Cortex of kidney (tissue), 1 donor: Measurements from ENCODE around the gene DDC.
"Not testable (repeated sequence)": the region's sequence is repeated elsewhere in the genome, so short reads cannot be mapped to it uniquely, and the experiment has no call there.

ENCODE experiments used
- DNase-seq: peaks from one replicate; lab custom pipeline; 2025; lab: John Stamatoyannopoulos, UW

The DDC gene

DNA sequence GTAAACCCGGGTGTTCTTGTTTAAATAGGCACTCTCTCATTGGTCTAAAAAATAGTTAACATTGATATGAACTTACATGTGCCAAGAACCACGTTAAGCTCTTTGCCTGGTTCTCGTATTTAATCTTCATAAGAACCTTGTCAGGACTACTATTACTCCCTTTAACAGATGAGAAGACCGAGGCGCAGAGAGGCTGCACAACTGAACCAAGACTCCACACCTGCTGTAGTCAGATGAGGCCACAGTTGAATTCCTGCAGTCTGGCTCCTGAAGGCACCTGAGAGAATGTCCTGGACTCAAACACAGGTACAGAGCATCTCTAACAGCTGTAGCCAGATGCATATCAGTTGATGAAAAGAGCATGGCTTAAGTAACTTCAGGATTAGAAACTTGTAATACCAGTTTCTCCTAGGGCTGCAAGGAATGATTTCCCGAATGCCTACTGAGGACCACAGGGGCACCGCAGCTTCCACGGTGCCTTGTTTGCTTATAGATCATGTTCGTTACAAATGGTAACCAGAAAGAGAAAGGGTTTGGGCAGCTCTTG is 9.5 kb downstream of the DDC start:
- DNase-seq = no peak

DNA sequence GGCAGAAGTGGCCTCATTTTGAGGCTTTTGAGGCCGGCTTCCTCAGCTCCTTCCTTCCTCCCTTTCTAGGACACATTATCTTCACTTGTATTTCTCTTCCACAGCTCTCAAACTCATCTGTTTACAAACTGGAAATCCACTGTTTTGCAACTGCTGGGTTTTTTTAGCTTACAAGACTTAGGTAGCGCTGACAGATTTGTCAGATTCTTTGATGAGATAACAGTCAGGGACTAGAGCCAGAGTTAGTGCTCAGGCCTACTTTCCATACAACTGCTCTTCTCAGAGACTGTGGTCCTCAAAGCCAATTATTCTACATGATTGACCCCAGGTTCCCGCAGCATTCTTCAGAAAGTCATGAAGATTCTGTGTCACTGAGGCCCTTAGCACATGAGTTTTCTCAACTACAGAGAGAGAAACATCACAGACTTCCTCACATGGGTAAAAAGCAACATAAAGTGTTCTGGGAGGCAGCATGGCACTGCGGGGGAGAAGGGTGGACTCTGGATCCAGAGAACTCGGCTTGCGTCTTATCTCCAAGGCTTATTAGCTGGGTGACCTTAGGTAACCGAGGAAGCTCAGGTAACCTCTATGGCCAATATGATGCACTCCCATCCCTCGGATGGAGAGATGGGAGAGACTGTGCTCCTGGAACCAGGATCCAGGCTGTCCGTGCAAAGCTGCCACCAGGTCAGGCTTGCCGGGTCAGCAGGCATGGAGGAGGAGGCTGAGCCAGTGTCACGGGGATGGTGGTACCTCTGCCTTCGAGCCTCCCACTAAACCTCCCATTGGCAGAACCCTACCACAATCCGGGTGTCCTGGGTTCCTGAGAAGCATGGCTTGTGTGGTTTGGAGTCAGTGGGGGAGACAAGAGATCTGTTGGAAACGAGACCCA is 10.5 kb downstream of the DDC start:
- no peak for DNase-seq

DNA sequence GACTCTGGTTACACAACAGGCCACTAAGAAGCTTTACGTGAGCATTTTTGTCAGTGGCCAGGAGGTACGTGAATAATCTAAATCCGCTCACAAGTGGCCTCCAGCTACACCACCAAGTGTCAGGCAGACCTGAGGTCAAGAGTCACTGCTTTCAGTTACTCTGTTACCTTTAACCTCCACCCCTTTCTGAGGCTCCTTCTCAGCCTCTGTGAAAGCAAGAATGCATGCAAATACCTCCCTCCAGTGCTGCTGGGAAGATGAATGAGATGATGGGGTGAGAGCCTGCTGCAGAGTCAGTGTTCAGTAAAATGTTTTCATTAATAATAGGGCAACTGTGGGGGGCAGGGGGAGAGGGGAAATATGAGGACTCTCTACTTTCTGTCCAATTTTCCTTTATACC is 11.2 kb downstream of the DDC start:
- DNase-seq = no peak

DNA sequence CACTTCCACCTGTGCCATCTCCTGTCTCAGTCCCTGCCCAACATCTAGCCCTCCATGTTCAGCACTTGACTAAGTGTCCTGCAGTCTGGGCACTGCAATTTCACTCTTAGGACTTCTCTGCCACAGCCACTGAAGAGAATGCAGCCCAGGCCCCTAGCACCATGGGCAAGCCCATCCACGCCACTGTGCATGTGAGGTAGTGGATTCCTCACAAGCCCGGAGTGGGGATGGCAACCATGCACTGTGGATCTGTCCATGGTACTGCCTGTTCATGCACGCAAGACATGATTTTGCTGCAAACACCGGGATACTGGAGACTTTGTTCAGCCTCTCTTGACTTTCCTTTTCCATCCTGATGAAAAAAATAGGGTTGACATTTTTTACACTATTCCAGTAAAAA is 12.3 kb downstream of the DDC start:
- DNase-seq = no peak

DNA sequence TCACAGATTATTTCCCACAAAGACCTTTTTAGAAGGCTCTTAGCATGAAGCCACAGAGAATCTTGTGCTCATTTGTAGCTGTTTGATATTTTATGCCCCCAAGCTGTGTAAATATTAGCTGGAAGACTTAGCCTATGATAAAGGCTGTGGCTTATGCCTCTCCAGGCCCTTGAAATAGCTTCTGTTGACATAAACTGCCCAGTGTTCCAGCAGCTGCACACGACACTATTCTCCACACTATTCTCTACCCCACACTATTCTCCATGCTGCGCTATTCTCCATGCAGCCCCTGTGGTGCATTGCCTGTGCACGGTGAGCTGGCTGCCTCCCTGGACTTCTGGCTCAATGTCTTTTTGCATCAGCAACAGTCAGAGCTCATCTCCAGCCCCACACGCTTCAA is 13.1 kb downstream of the DDC start:
- DNase-seq = no peak

DNA sequence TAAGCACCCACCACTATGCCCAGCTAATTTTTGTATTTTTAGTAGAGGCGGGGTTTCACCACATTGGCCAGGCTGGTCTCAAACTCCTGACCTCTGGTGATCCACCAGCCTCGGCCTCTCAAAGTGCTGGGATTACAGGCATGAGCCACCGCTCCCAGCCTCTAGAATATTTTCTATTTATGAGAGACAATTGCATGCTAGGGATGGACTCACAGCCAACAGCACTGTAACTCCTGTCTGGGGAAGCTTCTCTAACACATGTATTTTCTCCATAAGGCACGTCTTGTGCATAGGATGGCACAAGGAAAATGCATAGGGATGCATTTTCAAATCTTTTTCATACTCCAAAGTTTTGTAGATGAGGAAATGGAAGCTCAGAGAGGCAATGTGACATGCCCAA is 19.6 kb downstream of the DDC start:
- not testable (repeated sequence) for DNase-seq

DNA sequence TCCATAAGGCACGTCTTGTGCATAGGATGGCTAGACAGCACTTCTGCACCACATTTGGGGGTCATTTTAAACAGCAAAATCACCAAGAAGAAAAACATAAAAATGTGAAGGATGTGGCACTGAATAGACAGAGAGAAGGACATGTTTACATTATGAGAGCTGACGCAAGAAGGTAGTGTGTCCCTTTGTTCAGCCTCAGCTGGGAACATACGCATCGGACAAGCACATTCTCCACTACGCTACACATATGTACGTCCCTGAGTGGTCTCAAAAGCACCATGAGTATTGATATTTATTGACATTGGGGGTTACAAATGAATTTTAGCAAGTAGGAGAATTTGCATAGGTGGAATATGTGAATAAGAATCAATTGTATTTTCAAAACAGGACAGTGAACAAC is 20.2 kb downstream of the DDC start:
- DNase-seq = no peak

DNA sequence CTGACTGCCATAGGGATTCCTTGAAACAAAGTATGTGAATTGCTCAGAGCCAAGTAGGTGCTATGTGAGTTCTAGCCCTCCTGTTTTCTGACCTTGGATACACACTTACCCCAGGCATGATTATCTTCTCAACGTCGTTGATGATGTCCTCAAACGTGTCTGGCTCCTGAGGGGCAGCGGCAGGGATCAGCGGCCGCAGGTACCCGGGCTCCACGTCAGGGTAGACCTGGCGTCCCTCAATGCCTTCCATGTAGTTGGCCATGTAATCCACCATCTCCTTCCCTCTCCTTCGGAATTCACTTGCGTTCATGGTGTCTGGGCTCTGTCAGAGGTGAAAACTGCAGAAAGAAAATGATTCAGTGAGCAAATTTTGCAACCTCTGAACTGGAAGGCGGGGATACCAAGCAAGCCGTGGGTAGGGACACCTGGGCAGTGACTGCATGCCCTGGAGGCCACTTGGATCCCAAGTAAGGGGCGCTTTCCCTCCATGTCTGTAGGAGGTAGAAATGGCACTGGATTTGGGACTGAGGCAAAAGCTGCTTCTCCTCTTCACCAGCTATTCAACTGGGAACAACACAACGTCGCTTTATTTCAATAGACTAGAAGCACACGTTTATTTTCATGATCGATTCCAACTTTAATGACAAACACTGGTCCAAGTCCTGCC is 21.3 kb downstream of the DDC start:
- DNase-seq = no peak

DNA sequence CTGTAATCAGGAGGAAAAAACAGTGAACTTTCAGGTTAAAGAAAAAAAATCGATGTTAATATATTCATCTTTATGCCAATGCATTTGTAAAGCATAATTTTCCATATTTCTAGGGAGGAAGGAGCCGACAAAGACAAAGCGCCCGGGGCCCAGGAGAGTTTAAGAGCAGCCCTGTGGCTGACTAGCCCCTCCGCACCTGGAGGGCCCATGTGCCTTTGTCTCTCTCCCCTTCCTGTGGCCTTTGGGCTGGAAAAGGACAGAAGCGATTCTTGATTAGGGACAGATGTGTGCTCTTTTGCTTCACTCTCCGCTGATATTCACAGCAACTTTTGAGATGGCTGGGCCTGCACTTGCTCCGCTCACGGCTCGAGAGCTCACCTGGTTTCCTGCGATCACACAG is 23.1 kb downstream of the DDC start:
- DNase-seq = no peak

DNA sequence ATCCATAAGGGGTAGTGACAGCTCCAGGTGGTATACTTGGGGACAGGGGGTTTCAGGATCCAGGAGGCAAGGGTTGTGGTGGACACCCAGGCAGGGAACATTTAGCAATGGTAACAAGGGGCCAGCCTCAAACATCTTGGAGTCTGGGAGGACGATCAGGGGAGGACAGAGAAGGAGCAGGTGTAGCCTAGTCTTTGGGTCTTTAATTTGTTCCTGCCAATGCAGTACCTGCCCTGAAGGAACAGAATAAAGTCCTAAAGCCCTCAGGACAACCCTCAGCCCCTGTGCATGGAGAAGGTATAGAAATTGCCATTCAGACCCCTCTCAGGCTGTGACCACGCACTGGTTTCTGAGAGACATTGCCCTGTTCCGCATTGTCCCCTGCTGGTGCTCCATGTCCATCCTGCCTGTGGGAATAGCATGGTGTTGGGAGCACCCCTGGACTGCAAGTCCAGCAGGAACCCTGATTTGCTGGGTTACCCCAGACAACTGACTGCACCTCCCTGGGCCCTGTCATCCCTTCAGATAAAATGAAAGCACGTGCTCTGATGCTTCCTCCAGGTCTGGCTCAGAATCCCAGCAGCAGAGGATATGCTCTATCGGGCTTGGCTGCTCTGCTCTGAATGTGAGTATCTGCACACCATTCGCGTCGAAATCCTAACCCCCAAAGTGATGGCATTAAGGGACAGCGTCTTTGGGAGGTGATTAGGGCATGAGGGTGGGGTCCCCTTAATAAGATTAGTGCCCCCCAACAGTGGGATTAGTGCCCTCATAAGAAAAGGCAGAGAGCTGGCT is 24.2 kb downstream of the DDC start:
- no peak for DNase-seq

DNA sequence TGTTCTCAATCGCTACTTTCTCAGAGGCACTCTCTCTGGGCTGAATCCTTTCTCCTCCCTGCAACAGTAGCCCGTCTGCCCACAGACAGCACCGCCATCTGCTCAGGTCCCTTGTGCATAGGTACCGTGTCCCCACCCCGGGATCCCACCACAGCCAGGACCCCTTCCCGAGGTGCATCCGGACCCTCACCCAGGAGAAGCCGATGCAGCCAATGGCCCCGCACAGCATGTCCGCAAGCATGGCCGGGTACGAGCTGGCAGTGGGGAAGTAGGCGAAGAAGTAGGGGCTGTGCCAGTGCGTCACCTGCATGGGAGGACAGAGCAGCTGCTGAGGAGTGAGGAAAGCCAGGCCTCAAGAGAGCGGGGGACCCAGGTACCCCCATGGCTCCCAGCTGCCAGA is 25.5 kb downstream of the DDC start:
- no peak for DNase-seq

DNA sequence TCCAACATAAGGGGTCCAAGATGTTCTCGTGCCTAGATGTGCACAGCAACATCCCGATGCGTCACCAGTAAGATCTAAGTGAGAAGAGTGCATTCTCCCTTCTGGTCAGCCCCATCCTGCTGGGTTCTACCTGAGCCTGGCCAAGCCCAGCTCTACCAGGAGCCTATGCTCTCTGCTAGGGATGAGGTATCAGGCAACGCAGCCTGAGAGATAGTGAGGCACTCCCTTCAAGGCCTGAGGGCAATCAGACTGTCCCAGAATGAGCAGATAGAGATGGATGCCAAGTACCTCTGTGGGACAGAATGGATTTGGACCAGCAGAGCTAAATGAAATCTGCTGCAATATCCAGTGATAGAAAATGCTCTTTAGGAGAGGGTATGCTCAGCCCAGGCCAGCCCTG is 26.7 kb downstream of the DDC start:
- no peak for DNase-seq

DNA sequence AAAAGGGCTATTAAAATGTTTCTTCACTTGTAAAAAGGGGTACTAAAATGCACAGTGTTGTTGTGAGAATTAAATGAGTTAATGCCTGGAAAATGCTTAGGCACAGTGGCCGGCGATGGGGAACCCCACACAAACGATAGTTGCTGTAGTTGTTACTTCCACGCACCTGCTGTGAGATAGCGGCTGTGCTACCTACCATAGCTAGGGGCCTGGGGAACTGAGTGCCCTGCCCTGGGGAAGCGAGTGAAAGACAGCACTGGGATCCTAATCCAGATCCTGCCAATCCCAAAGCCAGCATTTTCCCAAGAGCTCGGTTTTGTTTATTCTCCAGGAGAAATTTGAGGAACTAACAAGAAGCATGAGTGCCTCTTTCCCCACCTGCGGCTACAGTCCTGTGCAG is 27.8 kb downstream of the DDC start:
- no peak for DNase-seq

DNA sequence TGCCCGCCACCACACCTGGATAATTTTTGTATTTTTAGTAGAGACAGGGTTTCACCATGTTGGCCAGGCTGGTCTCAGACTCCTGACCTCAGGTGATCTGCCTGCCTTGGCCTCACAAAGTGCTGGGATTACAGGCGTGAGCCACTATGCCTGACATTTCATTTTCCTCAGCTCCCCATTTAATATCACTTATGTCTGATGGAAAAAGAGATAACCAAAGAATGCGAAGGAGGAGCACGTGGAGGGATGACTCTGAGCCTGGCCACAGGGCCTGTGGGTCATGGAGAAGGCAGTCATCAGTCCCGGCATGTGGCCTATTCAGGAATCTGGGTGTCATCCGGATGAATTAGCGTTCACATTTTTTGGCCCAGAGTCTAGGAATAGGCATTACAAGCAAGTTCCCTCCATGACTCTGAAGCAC is 29.9 kb downstream of the DDC start:
- DNase-seq = not testable (repeated sequence)

DNA sequence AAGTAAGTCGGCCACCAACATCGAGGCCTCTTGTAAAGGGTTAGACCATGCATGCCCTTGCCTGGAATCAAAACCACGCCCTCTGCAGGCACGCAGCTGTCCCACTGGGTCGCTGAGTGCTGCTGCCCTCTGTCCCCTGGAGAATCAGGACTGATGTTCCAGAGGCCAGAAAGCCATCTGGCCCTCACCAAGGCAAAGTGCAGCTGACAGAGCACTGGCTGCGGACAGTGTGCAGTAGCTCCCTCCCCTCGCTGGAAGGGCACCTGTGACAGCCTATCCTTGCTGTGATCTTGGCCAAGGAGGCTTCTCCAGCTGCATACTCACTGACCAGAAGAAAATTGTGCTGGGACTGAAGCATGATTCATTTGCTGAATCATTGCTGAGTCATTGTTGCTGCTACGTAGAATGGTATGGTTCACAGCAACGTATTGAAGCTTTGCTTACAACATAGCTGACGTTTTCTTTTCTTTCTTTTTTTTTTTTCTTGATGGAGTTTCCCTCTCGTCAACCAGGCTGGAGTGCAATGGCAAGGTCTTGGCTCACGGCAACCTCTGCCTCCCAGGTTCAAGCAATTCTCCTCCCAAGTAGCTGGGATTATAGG is 30.4 kb downstream of the DDC start:
- DNase-seq = no peak

DNA sequence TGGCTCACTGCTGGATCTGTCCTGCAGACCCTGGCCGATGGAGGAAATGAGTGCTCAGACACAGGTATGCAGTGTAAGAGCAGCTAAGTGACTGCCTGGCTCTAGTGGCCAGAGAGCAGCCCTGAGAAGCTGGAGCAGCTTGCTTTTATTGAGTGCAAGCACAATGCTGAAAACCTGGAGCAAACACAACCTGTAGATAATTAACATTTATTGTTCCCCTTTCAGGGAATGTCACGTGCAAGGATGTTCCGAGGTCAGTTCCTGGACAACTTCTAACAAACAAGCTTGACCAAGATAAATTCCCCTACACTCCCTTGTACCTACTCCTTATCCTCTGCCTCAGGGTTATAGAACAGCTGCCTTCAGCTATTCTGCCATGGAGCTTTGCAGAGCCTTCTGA is 31.3 kb downstream of the DDC start:
- DNase-seq = no peak

DNA sequence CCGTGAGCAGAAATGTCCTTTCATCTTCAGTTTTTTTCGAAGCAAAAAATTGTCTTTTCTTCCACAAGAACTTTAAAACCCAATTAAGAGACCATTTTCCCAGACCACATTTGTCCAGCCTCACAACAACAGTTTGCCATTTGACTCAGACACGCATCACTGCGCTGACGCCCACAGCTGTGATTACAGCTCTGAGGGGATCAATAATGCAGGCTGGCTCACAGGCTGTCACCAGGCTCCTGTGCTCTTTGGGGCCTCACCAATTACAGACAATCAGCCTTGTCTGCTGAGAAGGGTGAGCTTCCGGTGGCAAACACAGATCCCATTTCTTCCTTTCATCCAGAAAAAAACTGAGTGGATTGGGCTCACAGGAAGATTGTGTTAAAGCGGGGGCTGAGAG is 33.3 kb downstream of the DDC start:
- no peak for DNase-seq

DNA sequence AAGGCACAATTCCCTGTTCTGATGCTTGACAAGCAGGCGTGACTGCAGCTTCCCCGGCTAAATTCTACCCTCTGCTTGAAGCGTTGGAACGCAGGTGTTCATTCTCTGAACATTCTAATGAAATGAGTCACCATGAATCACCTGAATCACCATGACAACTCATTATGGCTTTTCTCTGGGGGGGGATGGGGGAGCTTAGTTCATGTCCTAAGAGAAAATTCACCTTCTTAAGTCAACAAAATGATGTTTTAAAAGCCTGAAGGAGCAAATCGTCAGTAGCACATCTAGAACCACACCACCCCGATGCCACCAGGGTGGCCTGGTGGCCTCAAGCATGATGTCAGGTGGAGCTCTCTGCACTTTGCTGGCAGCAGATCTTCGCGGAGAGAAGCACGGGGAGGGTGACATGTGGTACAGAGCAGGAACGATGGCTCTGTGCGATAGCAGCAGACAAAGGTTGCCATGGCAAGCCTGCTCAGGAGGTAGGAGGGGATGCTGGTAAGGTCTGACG is 33.7 kb downstream of the DDC start:
- no peak for DNase-seq

DNA sequence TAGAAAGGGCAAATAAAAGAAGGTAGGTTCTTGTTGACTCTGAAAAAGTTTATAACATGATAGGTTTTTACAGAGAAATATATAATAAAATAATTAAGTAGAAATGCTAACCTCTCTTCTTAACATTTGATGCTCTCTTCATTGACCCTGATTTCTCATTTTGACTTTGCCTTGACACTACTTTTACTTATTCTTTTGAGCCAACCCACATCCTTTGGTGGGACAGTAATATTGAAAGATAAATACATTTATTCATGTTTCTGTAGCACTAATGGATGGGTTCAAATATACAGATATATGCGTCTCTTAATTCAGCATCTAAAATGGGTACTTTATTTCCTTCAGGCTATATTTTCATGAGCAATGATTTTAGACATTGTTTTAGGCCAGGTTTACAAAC is 34.4 kb downstream of the DDC start:
- DNase-seq = no peak

DNA sequence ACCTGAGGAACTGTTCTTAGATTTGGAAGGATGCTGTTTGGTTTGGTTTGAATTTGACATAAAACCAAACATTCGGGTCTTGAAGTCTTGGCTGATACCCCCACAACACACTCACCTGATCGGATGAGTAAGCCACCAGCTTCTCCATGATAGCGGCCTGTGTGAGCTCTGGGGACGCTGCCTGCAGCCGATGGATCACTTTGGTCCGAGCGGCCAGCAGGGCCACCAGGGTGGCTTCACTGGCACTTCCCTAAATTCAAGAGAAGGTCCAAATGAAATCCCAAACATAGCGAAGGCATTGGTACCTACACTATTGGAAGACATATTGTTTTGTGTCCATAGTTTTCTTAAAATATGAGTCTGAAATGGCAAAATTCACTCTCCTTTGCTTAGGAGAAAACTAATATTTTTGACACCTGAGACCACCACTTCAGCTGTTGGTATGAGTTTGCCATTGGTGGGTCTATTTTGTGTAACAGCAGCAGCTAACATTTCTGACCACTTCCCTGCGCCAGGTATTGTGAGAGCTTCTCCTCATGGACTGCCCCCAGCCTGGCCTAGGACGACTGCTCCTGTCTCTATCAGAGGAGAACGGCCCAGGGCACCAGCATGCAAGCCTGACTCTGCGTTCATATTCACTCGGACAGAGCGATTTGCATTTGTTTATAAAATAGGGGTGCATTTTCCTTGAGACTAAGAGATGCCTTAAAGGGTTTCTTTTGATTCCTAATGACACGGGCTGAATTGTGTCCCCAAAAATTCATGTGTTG is 35.9 kb downstream of the DDC start:
- DNase-seq = no peak
